ENCODE data around the gene FEM1A. TPM values are rescaled to one million over a fixed set of nuclear protein-coding genes. Genes with fewer than 3 reads are reported as not detected.

FEM1A gene
- total and polyA plus RNA-seq, 9 of the 15 experiments (the other 6 are each of a cell fraction or from before 2014, with no cell fraction given), result 0.08 to 19.0 (median 6.8) TPM

- TF ChIP-seq, protein P1, sequence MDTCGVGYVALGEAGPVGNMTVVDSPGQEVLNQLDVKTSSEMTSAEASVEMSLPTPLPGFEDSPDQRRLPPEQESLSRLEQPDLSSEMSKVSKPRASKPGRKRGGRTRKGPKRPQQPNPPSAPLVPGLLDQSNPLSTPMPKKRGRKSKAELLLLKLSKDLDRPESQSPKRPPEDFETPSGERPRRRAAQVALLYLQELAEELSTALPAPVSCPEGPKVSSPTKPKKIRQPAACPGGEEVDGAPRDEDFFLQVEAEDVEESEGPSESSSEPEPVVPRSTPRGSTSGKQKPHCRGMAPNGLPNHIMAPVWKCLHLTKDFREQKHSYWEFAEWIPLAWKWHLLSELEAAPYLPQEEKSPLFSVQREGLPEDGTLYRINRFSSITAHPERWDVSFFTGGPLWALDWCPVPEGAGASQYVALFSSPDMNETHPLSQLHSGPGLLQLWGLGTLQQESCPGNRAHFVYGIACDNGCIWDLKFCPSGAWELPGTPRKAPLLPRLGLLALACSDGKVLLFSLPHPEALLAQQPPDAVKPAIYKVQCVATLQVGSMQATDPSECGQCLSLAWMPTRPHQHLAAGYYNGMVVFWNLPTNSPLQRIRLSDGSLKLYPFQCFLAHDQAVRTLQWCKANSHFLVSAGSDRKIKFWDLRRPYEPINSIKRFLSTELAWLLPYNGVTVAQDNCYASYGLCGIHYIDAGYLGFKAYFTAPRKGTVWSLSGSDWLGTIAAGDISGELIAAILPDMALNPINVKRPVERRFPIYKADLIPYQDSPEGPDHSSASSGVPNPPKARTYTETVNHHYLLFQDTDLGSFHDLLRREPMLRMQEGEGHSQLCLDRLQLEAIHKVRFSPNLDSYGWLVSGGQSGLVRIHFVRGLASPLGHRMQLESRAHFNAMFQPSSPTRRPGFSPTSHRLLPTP (IDR thresholded peaks at IDR 0.05; ENCODE audit: borderline replicate concordance, extremely low read depth, insufficient read length), result no peak
- TF ChIP-seq CREB5 (CRISPR knock-in tag; IDR thresholded peaks at IDR 0.05) (no peak), ZNF197 (CRISPR knock-in tag; IDR thresholded peaks at IDR 0.05; ENCODE audit: low read depth) (peak; percentile 99), HOXB6 (CRISPR knock-in tag; IDR thresholded peaks at IDR 0.05; ENCODE audit: borderline replicate concordance) (no peak), CXXC5 (CRISPR knock-in tag; IDR thresholded peaks at IDR 0.05) (peak; percentile 97), HNRNPL (IDR thresholded peaks at IDR 0.05; ENCODE audit: low read depth, low read length) (no peak), NCOA1 (IDR thresholded peaks at IDR 0.05; ENCODE audit: low read depth) (peak; percentile 90; the same call in 1 of the 2 replicates), BRD4 (IDR thresholded peaks at IDR 0.05) (0 out of 2 replicates have a peak, but pooled peaks have one; percentile 48), SREBF1 (IDR thresholded peaks at IDR 0.05; ENCODE audit: borderline replicate concordance, low read depth, low read length) (peak; percentile 28; the same call in 1 of the 2 replicates), GABPA (tag; conservative IDR thresholded peaks at IDR 0.05; ENCODE audit: low read depth) (peak; percentile 98), LARP7 (IDR thresholded peaks at IDR 0.05) (no peak), NCOA6 (IDR thresholded peaks at IDR 0.05) (peak; percentile 68; the same call in 1 of the 2 replicates), FUS (optimal IDR thresholded peaks at IDR 0.05; ENCODE audit: low read depth, low read length) (no peak), ZKSCAN8 (CRISPR knock-in tag; IDR thresholded peaks at IDR 0.05) (peak; percentile 90), RAD21 (CRISPR knock-in tag; conservative IDR thresholded peaks at IDR 0.05 in 1 of 2, IDR thresholded peaks at IDR 0.05 in 1 of 2) (peak; percentile 90 to 92)
- TF ChIP-seq, protein P2, sequence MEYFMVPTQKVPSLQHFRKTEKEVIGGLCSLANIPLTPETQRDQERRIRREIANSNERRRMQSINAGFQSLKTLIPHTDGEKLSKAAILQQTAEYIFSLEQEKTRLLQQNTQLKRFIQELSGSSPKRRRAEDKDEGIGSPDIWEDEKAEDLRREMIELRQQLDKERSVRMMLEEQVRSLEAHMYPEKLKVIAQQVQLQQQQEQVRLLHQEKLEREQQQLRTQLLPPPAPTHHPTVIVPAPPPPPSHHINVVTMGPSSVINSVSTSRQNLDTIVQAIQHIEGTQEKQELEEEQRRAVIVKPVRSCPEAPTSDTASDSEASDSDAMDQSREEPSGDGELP (CRISPR knock-in tag; IDR thresholded peaks at IDR 0.05; ENCODE audit: borderline replicate concordance), result peak; percentile 72; the same call in 1 of the 2 replicates
- TF ChIP-seq, protein P3, sequence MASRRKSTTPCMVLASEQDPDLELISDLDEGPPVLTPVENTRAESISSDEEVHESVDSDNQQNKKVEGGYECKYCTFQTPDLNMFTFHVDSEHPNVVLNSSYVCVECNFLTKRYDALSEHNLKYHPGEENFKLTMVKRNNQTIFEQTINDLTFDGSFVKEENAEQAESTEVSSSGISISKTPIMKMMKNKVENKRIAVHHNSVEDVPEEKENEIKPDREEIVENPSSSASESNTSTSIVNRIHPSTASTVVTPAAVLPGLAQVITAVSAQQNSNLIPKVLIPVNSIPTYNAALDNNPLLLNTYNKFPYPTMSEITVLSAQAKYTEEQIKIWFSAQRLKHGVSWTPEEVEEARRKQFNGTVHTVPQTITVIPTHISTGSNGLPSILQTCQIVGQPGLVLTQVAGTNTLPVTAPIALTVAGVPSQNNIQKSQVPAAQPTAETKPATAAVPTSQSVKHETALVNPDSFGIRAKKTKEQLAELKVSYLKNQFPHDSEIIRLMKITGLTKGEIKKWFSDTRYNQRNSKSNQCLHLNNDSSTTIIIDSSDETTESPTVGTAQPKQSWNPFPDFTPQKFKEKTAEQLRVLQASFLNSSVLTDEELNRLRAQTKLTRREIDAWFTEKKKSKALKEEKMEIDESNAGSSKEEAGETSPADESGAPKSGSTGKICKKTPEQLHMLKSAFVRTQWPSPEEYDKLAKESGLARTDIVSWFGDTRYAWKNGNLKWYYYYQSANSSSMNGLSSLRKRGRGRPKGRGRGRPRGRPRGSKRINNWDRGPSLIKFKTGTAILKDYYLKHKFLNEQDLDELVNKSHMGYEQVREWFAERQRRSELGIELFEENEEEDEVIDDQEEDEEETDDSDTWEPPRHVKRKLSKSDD (conservative IDR thresholded peaks at IDR 0.05; ENCODE audit: low read length), result 0 out of 2 replicates have a peak, but pooled peaks have one; percentile 16
- TF ChIP-seq, protein P4, sequence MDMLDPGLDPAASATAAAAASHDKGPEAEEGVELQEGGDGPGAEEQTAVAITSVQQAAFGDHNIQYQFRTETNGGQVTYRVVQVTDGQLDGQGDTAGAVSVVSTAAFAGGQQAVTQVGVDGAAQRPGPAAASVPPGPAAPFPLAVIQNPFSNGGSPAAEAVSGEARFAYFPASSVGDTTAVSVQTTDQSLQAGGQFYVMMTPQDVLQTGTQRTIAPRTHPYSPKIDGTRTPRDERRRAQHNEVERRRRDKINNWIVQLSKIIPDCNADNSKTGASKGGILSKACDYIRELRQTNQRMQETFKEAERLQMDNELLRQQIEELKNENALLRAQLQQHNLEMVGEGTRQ (CRISPR knock-in tag; IDR thresholded peaks at IDR 0.05), result peak; percentile 69
These were observed at the start of gene FEM1A (continued) for GRCh38 chr19:4791183-4792018.
